HepG2 (cell line): Measurements from ENCODE around the gene RERG. TPM values are rescaled to one million over a fixed set of nuclear protein-coding genes. Genes with fewer than 3 reads are reported as not detected.
A peak's percentile ranks its signal among the peaks of the same experiment; 100 is the strongest.

Experiments
- ATAC-seq: fragments of 200-7000 bp; cut with Tn5 transposase; 3 replicates; pipeline ENCODE4 v1.9.1; 2020; ENCODE audit warnings: mild to moderate bottlenecking, moderate library complexity
- BruUV-seq: library from RNA; stranded (reverse); fragments of 400-500 nt; replicated peaks from 2 replicates; lab custom pipeline; 2021; lab: Mats Ljungman, UMichigan
- CTCF ChIA-PET: fragments of 300-600 bp; formaldehyde crosslinking; extraction: SDS; loops from one replicate; lab custom pipeline; 2021; ENCODE audit warnings: low total read pairs, inconsistent platforms, low intra/inter-chr PET ratio; lab: Yijun Ruan, JAX
- POLR2A ChIA-PET: fragments of 350-600 bp; sonication (Branson Sonifier 250); formaldehyde crosslinking; loops from one replicate; lab custom pipeline; 2020; ENCODE audit warnings: antibody characterized with exemption, inconsistent platforms; lab: Yijun Ruan, JAX
- DNase-seq: peaks from one replicate; pipeline ENCODE4 v3.0.0-alpha.2; 2015; ENCODE audit warnings: low spot score
- FAIRE-seq: peaks from 3 replicates; lab custom pipeline; 2011; peaks lifted over from hg19 to GRCh38; lab: Jason Lieb, UNC
- H2AFZ ChIP-seq: one replicate; pipeline ENCODE4 v1.6.1; 2011; ENCODE audit warnings: low read length, inconsistent platforms
- H3K27ac ChIP-seq: fragments of 300-600 bp; 3 replicates; pipeline ENCODE4 v1.8.0; 2011; ENCODE audit warnings: mixed run types, mild to moderate bottlenecking, mixed read lengths, low read length, inconsistent platforms; ENCODE audit not compliant: insufficient read depth; ENCODE audit errors: extremely low read length
- H3K27me3 ChIP-seq, 2 experiments: fragments of 200-600 bp in 1 of 2; 2 replicates in 1 of 2; 3 replicates in 1 of 2; pipeline versions ENCODE4 v1.6.0 to v1.8.0; 2011; ENCODE audit warnings: low read length in 2 of 2, mild to moderate bottlenecking in 2 of 2, moderate library complexity in 2 of 2, inconsistent platforms in 1 of 2; ENCODE audit not compliant: insufficient read depth in 2 of 2, control insufficient read depth in 1 of 2
- H3K36me3 ChIP-seq, 2 experiments: fragments of 200-600 bp in 1 of 2; replicated peaks in 1 of 2; 2 replicates in 1 of 2; 3 replicates in 1 of 2; pipeline versions ENCODE4 v1.5.1 to v1.8.0; 2011; ENCODE audit warnings: low read length in 2 of 2, inconsistent platforms in 1 of 2; ENCODE audit not compliant: insufficient read depth in 2 of 2, control insufficient read depth in 1 of 2
- H3K4me1 ChIP-seq: 2 replicates; pipeline ENCODE4 v1.5.1; 2012; ENCODE audit warnings: low read length, inconsistent platforms; ENCODE audit not compliant: insufficient read depth
- H3K4me2 ChIP-seq: 2 replicates; pipeline ENCODE4 v1.6.0; 2011; ENCODE audit warnings: low read depth, low read length, inconsistent platforms
- H3K4me3 ChIP-seq, 3 experiments: fragments of 200-600 bp in 1 of 3; sonication (generic), shearing (Covaris generic) in 1 of 3; replicated peaks in 1 of 3; 2 replicates each; pipeline ENCODE4 v1.5.1; 2011 to 2016; ENCODE audit warnings: low read length in 3 of 3, inconsistent platforms in 2 of 3, low read depth in 2 of 3, mild to moderate bottlenecking in 2 of 3, control low read depth in 1 of 3, mixed read lengths in 1 of 3; ENCODE audit not compliant: insufficient read depth in 1 of 3
- H3K79me2 ChIP-seq: one replicate; pipeline ENCODE4 v1.6.1; 2011; ENCODE audit warnings: low read length, inconsistent platforms; ENCODE audit not compliant: insufficient read depth
- H3K9ac ChIP-seq: 2 replicates; pipeline ENCODE4 v1.6.0; 2011; ENCODE audit warnings: mild to moderate bottlenecking, low read depth, low read length, inconsistent platforms; ENCODE audit not compliant: insufficient read depth
- H3K9me3 ChIP-seq: 2 replicates; pipeline ENCODE4 v1.5.1; 2012; ENCODE audit warnings: mild to moderate bottlenecking, low read length
- H4K20me1 ChIP-seq: 2 replicates; pipeline ENCODE4 v1.6.0; 2011; ENCODE audit warnings: inconsistent platforms, mild to moderate bottlenecking, low read length, moderate library complexity; ENCODE audit not compliant: insufficient read depth
- CEBPB ChIP-seq: IDR thresholded peaks from 2 replicates; pipeline ENCODE4 v1.6.1; 2011; ENCODE audit warnings: low read depth, low read length, improper control_type of control experiment, borderline replicate concordance
- NFIB ChIP-seq: sonication (generic); formaldehyde crosslinking; IDR thresholded peaks from 2 replicates; pipeline ENCODE4 v1.9.0; 2021; ENCODE audit warnings: missing genetic modification reagents, mild to moderate bottlenecking, borderline replicate concordance
- PHB2 ChIP-seq: fragments of 450-650 bp; IDR thresholded peaks from 2 replicates; pipeline ENCODE4 v1.6.1; 2018; ENCODE audit not compliant: partially characterized antibody
- PLRG1 ChIP-seq: fragments of 450-650 bp; conservative IDR thresholded peaks from 2 replicates; pipeline ENCODE4 v1.6.1; 2016
- ZNF205 ChIP-seq: IDR thresholded peaks from 2 replicates; pipeline ENCODE4 v1.6.1; 2018; ENCODE audit warnings: missing biosample characterization, missing genetic modification reagents
- ZNF253 ChIP-seq: sonication (generic); formaldehyde crosslinking; IDR thresholded peaks from 2 replicates; pipeline ENCODE4 v1.8.0; 2022; ENCODE audit warnings: mild to moderate bottlenecking, missing genetic modification reagents, borderline replicate concordance
- ZNF678 ChIP-seq: sonication (generic); formaldehyde crosslinking; IDR thresholded peaks from 2 replicates; pipeline ENCODE4 v1.4.0; 2020; ENCODE audit warnings: mild to moderate bottlenecking, missing genetic modification reagents
- ZNF782 ChIP-seq: sonication (generic); formaldehyde crosslinking; IDR thresholded peaks from 2 replicates; pipeline ENCODE4 v1.4.0; 2020; ENCODE audit warnings: missing genetic modification reagents, mild to moderate bottlenecking, borderline replicate concordance
- ZZZ3 ChIP-seq: sonication (generic); formaldehyde crosslinking; IDR thresholded peaks from 2 replicates; pipeline ENCODE4 v1.4.0; 2020; ENCODE audit warnings: missing genetic modification reagents, mild to moderate bottlenecking, borderline replicate concordance
- WGBS: methylation state at CpG from one replicate; pipeline ENCODE4 v1.1.6; 2017; ENCODE audit warnings: low lambda C conversion rate; 5-methylcytosine and 5-hydroxymethylcytosine counted together
- in situ Hi-C: cut with HindIII; loops from 2 replicates; pipeline ENCODE4 v1.10.0; 2017; ENCODE audit warnings: low pct_unique_long_range_greater_than_20kb; ENCODE audit not compliant: extremely low pct_ligation_motif_present
- intact Hi-C: fragments of 100-400 bp; cut with micrococcal nuclease; formaldehyde crosslinking; loops from one replicate; pipeline ENCODE4 v1.10.0; 2022; ENCODE audit not compliant: unreplicated experiment
- polyA plus RNA-seq, 8 experiments: library from polyadenylated mRNA; depleted of rRNA in 3 of 8; stranded (reverse) in 7 of 8; unstranded in 1 of 8; fragments of >200 nt; fragmentation: Illumina TruSeq in 4 of 8; extraction: Trizol in 4 of 8; gene quantifications; 2 replicates each; pipeline versions ENCODE4 v1.2.1 to v1.2.3, GENCODE V29; 2011 to 2016; ENCODE audit warnings: low read depth in 4 of 8, missing spikeins in 1 of 8, mixed read lengths in 1 of 8; ENCODE audit not compliant: insufficient read depth in 1 of 8
- total RNA-seq, 5 experiments: library from RNA; depleted of rRNA; stranded (reverse); fragments of >200 nt; fragmentation: Illumina TruSeq; extraction: Trizol; gene quantifications; 2 replicates each; pipeline ENCODE4 v1.2.3, GENCODE V29; 2016; ENCODE audit warnings: low read depth in 1 of 5

The RERG gene
- total and polyA plus RNA-seq, 2 of the 13 experiments (the other 11 are each of a cell fraction or from before 2014, with no cell fraction given), result not detected

- no peak for FAIRE-seq
- no peak overlapping the region for H3K4me3 ChIP-seq
- in situ Hi-C loops, result loop anchor here (25.0 kb wide), 1 partner anchor 463 kb away; no protein-coding TSS in a partner anchor
- no peak overlapping the region for H3K9ac ChIP-seq
- TF ChIP-seq ZNF205 (CRISPR knock-in tag), result no peak
- no peak for TF ChIP-seq ZNF782
- TF ChIP-seq PLRG1, result no peak
- TF ChIP-seq ZZZ3, result no peak
- no peak for TF ChIP-seq NFIB
- no peak for TF ChIP-seq PHB2
- TF ChIP-seq ZNF678 (CRISPR knock-in tag), result no peak
- WGBS, result 2% methylated on average over 2 of the region's 2 CpGs
- no peaks in the 10 kb centered on the region for H3K79me2 ChIP-seq
- no peak for ATAC-seq
- BruUV-seq, result no TSS peak
- intact Hi-C loops, result no loop called here
- ChIA-PET POLR2A (no interaction called here), CTCF (no interaction called here)
- no peaks in the 10 kb centered on the region for H3K36me3 ChIP-seq
- no peaks in the 10 kb centered on the region for H3K27me3 ChIP-seq
- DNase-seq, result no peak
- no peaks in the 10 kb centered on the region for H3K4me1 ChIP-seq
- H2AFZ ChIP-seq, result no peak overlapping the region
- H4K20me1 ChIP-seq, result no peaks in the 10 kb centered on the region
- H3K27ac ChIP-seq, result no peak overlapping the region
- no peaks in the 10 kb centered on the region for H3K9me3 ChIP-seq
- H3K4me2 ChIP-seq, result no peak overlapping the region
These were observed 21.3 kb downstream of the RERG start for GRCh38 chr12:15199930-15200329.

- no peaks in the 10 kb centered on the region for H4K20me1 ChIP-seq
- BruUV-seq, result no TSS peak
- H3K36me3 ChIP-seq, result no peaks in the 10 kb centered on the region
- no peak overlapping the region for H2AFZ ChIP-seq
- no peak overlapping the region for H3K9ac ChIP-seq
- no peaks in the 10 kb centered on the region for H3K9me3 ChIP-seq
- ChIA-PET CTCF (no interaction called here), POLR2A (no interaction called here)
- TF ChIP-seq CEBPB (peak; percentile 61), ZNF253 (CRISPR knock-in tag) (no peak)
- H3K79me2 ChIP-seq, result no peaks in the 10 kb centered on the region
- H3K4me2 ChIP-seq, result no peak overlapping the region
- no peaks in the 10 kb centered on the region for H3K27me3 ChIP-seq
- no peak overlapping the region for H3K4me3 ChIP-seq
- FAIRE-seq (no peak), DNase-seq (no peak), ATAC-seq (no peak)
- intact Hi-C loops, result no loop called here
- WGBS, result 34% methylated on average over 3 of the region's 3 CpGs
- in situ Hi-C loops, result no loop called here
- no peaks in the 10 kb centered on the region for H3K4me1 ChIP-seq
- H3K27ac ChIP-seq, result no peak overlapping the region
These were observed 24.3 kb downstream of the RERG start for GRCh38 chr12:15196678-15197505.
